Measurements from ENCODE around the gene TBC1D3I.
"Not testable (repeated sequence)": the region's sequence is repeated elsewhere in the genome, so short reads cannot be mapped to it uniquely, and the experiment has no call there.

The TBC1D3I gene

GRCh38 chr17:36264470-36264869, at the start of gene TBC1D3I:
TBC1D3I (minus strand) TSS chr17:36264570; CDS start chr17:36262985, 1,585 bp downstream.
- not testable (repeated sequence) for DNase-seq

DNA sequence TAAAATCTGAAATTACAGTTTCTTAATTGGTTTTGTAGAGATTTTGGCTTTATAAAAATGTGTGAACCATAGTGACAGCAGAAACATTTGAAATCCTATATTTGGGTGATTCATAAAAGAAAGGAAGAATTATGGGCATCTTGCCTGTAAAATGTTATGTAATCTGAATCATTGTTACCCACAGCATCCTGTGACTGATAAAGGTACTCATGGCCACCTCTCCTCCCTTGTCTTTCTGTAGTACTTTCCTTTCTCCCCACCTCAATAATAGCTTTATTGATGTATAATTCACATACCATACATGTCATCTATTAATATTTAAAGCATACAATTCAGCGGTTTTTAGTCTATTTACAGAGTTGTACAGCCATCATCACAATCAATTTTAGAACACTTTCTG, 30.8 kb upstream of the TBC1D3I start:
- not testable (repeated sequence) for DNase-seq

- DNase-seq, result not testable (repeated sequence)
These were observed 25.7 kb upstream of the TBC1D3I start for GRCh38 chr17:36289965-36290612.

DNA sequence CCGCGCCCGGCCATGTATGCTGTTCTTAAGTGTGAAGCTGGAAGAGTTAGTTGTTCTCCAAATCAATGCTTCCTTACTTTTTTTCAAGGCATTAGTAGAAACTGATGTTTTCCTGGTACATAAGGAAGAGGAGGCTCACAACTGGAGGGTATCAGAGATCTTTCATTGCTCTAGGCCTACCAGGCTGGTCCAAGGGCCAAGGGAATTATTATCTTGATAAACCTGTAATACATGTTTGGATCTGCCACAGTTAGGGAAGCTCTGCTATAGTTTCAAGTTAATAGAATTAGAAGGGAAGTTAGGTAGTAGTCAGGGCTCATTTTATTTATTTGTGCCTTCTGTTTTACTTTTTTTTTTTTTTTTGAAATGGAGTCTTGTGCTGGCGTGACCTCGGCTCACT, 19.8 kb upstream of the TBC1D3I start:
- DNase-seq, result not testable (repeated sequence)

GRCh38 chr17:36283256-36283655, 18.9 kb upstream of the TBC1D3I start:
- DNase-seq, result not testable (repeated sequence)

GRCh38 chr17:36242046-36242445, 22.3 kb downstream of the TBC1D3I start:
- not testable (repeated sequence) for DNase-seq

DNA sequence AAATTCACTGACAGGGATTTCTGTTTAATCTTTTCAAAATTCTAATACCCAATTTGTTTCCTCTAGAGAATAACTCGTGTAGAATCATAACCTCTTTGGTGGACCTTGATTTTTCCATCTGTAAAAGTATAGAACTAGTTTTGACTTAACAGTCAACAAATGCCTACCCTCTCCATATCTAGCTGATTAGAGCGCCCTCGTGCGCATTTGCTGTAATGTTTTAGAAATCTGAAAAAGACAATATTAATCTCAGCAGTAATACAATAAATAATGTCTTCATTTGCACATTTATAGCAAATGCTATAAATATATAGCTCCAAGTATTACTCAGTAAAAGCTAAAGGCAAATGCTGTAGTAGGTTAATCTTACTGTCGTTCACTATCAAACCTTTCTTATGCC, 34.7 kb downstream of the TBC1D3I start:
- DNase-seq, result not testable (repeated sequence)

DNA sequence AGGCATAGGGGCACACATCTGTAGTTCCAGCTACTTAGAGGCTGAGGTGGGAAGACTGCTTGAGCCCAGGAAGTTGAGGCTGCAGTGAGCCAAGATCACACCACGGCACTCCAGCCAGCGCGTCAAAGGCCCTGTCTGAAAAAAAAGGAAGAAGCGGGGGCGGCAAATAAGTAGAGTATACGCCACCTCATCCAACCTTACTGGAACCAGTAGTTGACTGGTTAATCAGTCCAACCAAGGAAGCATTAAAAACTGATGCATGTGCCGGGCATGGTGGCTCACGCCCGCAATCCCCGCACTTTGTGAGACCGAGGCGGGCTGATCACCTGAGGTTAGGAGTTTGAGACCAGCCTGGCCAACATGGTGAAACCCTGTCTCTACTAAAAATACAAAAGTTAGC, 41.4 kb downstream of the TBC1D3I start:
- not testable (repeated sequence) for DNase-seq

DNA sequence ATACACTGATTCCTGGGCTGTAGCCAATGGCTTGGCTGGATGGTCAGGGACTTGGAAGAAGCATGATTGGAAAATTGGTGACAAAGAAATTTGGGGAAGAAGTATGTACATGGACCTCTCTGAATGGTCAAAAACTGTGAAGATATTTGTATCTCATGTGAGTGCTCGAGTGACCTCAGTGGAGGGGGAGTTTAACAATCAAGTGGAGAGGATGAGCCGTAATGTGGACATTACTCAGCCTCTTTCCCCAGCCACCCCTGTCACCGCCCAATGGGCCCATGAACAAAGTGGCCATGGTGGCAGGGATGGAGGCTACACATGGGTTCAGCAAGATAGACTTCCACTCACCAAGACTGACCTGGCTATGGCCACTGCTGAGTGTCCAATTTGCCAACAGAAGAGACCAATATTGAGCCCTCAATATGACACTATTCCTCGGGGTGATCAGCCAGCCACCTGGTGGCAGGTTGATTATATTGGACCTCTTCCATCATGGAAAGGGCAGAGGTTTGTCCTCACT, 42.7 kb downstream of the TBC1D3I start:
- not testable (repeated sequence) for DNase-seq

DNA sequence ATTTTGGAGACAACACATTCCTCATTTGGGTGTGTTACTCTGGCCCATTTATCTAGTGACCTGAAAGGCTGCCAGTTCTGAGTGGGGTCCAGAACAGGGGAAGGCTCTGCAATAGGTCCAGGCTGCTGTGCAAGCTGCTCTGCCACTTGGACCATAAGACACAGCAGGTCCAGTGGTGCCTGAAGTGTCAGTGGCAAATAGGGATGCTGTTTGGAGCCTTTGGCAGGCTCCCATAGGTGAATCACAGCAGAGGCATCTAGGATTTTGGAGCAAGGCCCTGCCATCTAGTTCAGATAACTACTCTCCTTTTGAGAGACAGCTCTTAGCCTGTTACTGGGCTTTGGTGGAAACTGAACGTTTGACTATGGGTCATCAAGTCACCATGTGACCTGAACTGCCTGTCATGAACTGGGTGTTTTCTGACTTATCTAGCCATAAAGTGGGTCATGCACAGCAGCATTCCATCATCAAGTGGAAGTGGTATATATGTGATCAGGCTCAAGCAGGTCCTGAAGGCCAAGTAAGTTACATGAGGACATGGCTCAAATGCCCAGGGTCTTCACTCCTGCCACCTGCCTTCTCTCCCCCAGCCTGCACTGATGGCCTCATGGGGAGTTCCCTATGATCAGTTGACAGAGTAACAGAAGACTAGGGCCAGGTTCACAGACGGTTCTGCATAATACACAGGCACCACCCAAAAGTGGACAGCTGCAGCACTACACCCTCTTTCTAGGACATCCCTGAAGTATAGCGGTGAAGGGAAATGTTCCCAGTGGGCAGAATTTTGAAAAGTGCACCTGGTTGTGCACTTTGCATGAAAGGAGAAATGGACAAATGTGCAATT, 43.4 kb downstream of the TBC1D3I start:
- DNase-seq, result not testable (repeated sequence)

- DNase-seq, result not testable (repeated sequence)
These were observed 44.8 kb downstream of the TBC1D3I start for GRCh38 chr17:36219556-36219955.

DNA sequence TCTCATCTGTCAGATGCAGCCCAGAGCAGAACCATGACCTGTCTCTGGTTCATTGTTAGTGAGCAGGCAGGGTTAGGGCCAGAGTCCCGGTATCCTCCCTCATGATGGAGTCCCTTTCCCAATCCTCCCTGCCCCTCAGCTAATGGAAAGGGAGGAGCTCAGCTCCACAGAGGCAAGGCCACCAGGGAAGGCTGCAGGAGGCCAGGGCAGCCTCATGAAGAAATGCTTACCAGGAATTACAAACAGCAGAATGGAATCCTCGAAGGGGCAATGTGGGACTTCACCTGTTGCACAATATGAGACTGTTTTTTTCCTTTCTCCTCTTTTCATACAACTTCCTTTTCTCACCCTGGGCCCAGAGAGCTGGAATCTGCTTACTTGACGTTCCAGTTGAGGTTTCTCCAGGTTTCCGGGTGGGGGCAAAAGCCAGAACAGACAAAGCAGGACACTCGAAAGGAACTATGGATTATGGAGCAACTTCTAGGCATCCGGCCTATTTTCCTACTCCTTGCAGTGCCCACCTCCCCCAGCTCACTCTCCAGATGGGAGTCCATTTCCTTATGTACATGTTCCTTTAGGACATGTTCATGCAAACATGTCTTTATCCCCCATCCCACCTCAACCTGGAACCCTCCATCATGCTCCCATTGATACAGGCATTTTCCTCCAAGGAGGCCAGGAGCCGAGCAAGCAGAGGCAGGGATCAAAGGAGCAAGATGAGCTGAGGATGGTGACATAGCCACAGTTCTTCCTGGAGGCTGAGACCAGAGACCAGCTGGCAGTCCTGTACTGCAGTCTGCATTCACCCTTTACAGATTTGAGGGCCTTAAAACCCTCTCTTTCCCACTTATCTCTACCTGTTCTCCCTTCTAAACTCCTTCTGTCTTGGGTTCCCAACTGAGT, 48.7 kb downstream of the TBC1D3I start:
- DNase-seq, result not testable (repeated sequence)

GRCh38 chr17:36214918-36215317, 49.5 kb downstream of the TBC1D3I start:
- DNase-seq, result no peak

- no peak for DNase-seq
These were observed 50.7 kb downstream of the TBC1D3I start for GRCh38 chr17:36213695-36214094.

DNA sequence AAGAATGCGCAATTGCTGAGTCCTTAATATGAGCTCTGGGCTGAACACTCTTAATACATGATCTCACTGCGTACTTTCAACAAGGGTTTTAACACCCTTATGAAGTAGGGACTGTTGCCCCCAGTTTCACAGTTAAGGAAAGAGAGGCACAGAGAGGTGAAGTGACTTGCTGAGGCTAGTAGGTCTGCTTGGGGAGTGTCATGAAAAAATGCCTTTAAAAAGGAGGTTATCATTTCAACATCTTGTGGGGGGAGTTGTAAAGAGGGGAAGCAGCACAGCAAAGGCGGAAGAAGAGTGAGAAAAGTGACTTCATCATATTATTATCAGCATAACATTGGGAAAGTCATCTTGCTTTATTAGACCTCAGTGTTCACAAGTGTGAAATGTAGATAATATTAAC, 51.4 kb downstream of the TBC1D3I start:
- DNase-seq, result no peak

DNA sequence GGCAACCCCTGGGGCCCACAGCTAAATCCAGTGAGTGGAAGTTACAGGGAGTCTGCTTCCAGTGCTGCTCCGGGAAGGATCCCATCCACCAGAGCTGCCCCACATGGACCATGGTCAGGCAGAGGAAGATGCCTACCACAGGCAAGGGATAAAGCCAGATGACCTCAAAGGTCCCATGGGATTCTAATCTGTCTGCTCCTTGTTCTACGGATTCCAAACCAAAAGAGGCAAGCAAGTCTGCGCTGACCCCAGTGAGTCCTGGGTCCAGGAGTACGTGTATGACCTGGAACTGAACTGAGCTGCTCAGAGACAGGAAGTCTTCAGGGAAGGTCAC, 52.1 kb downstream of the TBC1D3I start:
- DNase-seq, result no peak

DNA sequence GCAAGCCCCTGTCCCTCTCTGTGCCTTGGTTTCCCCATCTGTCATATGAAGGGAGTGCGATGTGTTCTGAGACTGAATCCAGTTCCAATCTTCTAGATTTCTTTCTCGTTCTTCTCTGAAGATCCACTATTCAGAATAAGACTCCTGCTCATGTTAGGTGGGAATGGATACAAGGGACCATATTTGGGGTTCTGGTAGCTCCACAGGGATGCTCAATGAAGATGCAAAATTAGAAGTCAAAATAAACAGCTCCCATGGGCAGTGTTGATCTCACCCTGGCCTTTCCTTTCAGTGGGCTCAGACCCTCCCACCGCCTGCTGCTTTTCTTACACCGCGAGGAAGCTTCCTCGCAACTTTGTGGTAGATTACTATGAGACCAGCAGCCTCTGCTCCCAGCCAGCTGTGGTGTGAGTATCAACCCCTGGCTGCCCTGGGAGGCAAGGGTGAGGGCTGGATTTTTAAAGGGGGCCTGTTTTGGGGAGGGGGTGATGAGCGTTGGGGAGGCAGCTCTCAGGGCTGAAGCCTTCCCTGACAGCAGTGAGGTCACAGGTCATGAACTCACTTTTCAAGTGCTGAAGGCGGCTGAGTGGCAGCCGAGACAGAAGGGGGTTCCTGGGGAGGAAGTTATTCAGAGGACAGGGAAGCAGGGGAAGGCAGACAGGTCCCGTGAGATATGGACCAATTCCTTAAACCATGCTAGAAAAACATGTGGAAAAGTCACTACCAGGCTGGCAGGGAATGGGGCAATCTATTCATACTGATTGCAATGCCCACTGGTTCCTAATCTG, 52.7 kb downstream of the TBC1D3I start:
- DNase-seq, result not testable (repeated sequence)

- DNase-seq, result peak; percentile 30
These were observed 53.7 kb downstream of the TBC1D3I start, which contains the start of gene CCL4L2 for GRCh38 chr17:36210439-36211211. CCL4L2 (plus strand) TSS chr17:36211063.

GRCh38 chr17:36209575-36209974, 54.8 kb downstream of the TBC1D3I start:
- DNase-seq, result no peak

- not testable (repeated sequence) for DNase-seq
These were observed 57.0 kb downstream of the TBC1D3I start for GRCh38 chr17:36207383-36207782.

- DNase-seq, result not testable (repeated sequence)
These were observed 57.9 kb downstream of the TBC1D3I start for GRCh38 chr17:36206486-36206821.
